MM.1S (cell line): ENCODE results near the gene ENOSF1.

Source experiments
- EZH2 ChIP-seq: fragments of 300-600 bp; sonication (generic); optimal IDR thresholded peaks from 2 replicates; pipeline ENCODE3; 2017; ENCODE audit warnings: low read depth, mild to moderate bottlenecking, antibody characterized with exemption, low read length, mixed read lengths
- EZH2phosphoT487 ChIP-seq: fragments of 300-600 bp; sonication (generic); IDR thresholded peaks from 2 replicates; pipeline ENCODE4 v1.6.1; 2018; ENCODE audit warnings: antibody characterized with exemption, low read length
- TF ChIP-seq, protein P1 (sequence below): fragments of 300-600 bp; sonication (generic); IDR thresholded peaks from 2 replicates; pipeline ENCODE4 v1.5.1; 2016; ENCODE audit warnings: antibody characterized with exemption, low read length, mixed read lengths

GRCh38 chr18:730692-731091 is 18.3 kb upstream of the ENOSF1 start:
- TF ChIP-seq, protein P1, sequence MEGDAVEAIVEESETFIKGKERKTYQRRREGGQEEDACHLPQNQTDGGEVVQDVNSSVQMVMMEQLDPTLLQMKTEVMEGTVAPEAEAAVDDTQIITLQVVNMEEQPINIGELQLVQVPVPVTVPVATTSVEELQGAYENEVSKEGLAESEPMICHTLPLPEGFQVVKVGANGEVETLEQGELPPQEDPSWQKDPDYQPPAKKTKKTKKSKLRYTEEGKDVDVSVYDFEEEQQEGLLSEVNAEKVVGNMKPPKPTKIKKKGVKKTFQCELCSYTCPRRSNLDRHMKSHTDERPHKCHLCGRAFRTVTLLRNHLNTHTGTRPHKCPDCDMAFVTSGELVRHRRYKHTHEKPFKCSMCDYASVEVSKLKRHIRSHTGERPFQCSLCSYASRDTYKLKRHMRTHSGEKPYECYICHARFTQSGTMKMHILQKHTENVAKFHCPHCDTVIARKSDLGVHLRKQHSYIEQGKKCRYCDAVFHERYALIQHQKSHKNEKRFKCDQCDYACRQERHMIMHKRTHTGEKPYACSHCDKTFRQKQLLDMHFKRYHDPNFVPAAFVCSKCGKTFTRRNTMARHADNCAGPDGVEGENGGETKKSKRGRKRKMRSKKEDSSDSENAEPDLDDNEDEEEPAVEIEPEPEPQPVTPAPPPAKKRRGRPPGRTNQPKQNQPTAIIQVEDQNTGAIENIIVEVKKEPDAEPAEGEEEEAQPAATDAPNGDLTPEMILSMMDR, result no peak
- TF ChIP-seq EZH2, result no peak
- no peak for TF ChIP-seq EZH2phosphoT487
